HG03469 (cell line): ENCODE results near the gene SMG7.

Source experiments
- ATAC-seq: cut with Tn5 transposase; IDR thresholded peaks from one replicate; pipeline ENCODE4 v1.9.1; 2021; ENCODE audit warnings: mild to moderate bottlenecking, moderate library complexity, moderate number of reproducible peaks; ENCODE audit not compliant: unreplicated experiment

The SMG7 gene

GRCh38 chr1:183559061-183559460, 86.8 kb downstream of the SMG7 start:
- no peak for ATAC-seq

DNA sequence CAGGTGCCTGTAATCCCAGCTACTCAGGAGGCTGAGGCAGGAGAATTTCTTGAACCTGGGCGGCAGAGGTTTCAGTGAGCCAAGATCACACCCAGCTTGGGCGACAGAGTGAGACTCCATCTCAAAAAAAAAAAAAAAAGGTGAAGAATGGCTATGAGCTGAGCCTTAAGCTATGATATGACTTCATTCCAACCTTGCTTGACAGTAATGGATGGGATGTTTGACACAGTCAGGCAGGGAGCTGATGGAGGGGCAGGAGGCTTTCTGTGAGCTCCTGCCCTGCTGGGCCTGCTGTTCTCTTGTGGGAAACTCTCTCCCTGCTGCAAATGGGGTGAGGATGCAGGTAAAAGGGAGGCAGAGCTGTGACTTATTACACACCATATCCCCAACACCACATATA, 90.4 kb downstream of the SMG7 start:
- ATAC-seq, result no peak

- ATAC-seq, result no peak
These were observed 93.0 kb downstream of the SMG7 start for GRCh38 chr1:183565261-183565660.

GRCh38 chr1:183566026-183566425, 93.7 kb downstream of the SMG7 start:
- ATAC-seq, result no peak

DNA sequence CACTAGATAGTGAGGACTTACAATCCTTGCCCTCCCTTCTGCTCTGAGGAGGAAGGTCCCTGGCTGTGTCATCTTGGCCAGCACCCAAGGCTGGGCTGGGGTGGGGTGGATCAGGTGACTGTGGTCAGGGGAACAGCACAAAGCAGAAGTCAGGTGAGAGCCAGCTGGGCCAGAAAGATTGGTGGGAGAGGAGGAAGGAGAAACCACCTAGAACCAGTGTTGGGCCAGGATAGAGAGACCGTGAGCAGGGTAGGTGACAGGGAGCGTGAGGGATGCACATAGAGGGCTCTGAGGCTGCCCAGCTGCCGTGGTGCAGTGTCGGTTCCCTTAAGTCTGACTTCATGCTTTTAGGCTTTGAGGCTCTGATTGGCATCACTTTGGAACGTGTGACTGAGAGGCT, 95.3 kb downstream of the SMG7 start:
- ATAC-seq, result no peak

DNA sequence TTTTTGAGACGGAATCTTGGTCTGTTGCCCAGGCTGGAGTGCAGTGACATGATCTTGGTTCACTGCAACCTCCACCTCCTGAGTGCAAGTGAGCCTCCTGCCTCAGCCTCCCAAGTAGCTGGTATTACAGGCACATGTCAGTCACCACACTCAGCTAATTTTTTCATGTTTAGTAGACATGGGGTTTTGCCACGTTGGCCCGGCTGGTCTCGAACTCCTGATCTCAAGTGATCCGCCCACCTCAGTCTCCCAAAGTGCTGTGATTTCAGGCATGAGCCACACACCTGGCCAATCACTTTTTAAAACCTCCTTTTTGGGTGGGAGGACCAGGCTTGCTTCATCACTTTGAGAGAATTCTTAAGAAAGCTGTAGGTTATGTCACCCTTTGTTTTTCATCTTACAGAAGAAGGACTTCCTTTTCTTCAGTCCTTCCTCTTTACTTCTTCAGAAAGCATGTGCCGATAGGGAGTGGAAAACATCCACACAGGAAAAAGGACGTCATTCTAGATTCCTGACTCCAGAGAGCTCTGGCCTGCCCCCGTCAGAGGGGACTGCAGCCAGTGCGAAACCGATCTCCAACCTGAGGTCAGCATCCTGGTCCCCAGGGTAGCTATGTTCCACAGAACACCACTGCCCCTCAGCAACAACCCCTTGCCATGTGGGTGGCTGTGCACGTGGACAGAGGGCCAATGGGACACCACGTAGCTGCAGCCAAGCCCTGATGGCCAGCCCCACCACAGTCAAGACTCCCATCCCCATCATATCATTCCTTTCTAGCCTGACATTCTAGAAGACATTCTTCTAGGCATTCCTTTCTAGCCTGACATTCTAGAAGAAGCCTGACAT, 96.1 kb downstream of the SMG7 start:
- ATAC-seq, result no peak

DNA sequence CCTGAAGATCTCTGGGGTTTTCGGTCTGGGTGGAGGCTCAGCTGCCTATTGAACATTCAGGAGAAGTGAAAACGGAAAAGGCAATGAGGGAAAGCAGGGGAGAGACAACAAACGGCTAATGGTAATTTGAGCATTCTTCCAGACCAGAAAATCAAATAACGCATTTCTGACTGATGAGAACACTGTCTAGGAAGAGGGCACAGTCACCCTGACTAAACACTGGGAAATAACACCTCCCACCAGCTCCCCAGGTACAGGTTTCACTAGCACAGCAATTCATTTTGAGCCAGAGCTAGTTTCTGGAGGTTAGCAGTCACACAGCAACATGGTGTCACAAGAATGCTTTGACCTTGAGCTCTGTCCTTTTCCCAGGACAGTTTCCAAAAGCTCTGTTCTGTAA, 96.8 kb downstream of the SMG7 start:
- ATAC-seq, result no peak

DNA sequence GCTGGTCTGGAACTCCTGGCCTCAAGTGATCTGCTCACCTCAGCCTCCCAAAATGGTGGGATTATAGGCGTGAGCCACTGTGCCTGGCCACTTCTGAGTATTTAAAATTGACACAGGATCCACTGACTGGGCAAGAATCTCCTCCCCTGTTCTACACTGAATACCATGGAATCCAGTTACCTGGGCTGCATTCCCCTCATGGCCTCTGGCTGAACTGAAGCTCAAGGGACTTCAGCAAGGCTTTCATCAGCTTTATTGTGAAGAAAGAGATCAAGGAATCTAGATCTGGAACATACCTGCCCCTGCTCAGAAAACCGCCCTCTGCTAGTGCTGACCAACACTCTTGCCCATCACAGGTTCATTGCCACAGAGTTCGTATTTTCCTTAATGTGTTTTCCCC, 97.5 kb downstream of the SMG7 start:
- ATAC-seq, result no peak

- no peak for ATAC-seq
These were observed 98.2 kb downstream of the SMG7 start for GRCh38 chr1:183570451-183570850.

- ATAC-seq, result no peak
These were observed 99.5 kb downstream of the SMG7 start for GRCh38 chr1:183571678-183572268.

- no peak for ATAC-seq
These were observed 100.4 kb downstream of the SMG7 start for GRCh38 chr1:183572721-183573120.

- no peak for ATAC-seq
These were observed 103.3 kb downstream of the SMG7 start for GRCh38 chr1:183575606-183576005.

- no peak for ATAC-seq
These were observed 104.2 kb downstream of the SMG7 start for GRCh38 chr1:183576537-183576936.

DNA sequence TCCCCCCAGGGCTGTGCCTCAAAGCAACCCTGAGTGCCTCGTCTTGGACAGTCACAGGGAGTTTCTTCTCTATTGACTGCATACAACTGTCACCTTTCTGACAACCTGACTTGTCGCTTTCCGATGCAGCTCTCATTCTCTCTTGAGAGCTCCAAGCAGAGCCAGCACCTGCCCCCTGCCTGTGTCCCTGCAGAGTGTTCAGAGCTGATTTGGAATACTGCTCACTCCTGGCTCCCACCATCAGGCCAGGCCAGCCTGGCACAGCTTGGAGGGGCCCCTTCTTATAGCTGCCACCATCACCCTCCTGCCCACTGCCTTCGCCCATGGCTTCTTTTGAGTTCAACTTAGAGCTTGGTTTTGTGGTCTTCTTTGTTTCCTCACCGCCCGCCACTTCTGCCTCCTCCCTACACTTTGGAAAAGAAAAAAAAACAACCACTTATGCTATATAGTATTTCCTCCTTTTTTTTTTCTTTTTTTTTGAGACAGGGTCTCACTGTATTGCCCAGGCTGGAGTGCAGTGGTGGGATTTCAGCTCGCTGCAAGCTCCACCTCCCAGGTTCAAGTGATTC, 105.7 kb downstream of the SMG7 start:
- ATAC-seq, result no peak

DNA sequence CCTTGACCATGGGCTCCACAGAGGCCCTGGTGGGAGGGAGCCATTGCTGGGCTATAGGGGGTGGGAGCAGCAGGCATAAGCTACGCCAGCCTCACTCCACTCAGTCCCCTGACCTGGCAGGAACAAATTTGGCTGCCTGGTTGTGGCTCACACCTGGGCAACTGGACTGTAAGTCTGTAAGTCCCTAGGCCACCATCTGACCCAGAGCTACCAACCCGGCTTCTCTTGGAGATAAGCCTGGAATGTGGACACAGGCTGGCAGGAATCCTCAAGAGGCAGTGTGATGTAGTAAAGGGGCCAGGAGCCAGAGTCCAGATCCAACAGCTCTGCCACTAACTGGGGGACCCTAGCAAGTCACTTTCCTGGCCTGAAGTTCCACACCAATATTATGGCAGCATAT, 106.6 kb downstream of the SMG7 start:
- ATAC-seq, result no peak

DNA sequence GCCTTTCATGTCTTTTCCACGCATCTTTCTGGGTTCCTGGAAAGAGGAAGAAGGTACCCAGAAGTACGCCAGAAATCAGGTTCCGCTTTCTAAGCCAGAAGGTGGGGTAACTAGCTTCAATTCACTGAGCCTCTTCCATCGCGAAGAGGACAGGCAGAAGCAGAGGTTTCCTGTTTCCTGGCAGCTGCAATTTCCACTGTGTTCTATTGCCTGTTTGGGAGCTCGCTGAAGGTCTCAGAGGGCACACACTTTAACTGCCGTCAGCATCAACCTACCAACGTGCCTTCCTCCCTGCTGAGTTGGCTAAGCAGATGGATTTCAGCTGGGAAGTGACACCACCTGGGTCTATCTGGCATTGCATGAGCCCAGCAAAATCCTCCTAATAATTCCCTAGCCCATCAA, 108.0 kb downstream of the SMG7 start:
- no peak for ATAC-seq

DNA sequence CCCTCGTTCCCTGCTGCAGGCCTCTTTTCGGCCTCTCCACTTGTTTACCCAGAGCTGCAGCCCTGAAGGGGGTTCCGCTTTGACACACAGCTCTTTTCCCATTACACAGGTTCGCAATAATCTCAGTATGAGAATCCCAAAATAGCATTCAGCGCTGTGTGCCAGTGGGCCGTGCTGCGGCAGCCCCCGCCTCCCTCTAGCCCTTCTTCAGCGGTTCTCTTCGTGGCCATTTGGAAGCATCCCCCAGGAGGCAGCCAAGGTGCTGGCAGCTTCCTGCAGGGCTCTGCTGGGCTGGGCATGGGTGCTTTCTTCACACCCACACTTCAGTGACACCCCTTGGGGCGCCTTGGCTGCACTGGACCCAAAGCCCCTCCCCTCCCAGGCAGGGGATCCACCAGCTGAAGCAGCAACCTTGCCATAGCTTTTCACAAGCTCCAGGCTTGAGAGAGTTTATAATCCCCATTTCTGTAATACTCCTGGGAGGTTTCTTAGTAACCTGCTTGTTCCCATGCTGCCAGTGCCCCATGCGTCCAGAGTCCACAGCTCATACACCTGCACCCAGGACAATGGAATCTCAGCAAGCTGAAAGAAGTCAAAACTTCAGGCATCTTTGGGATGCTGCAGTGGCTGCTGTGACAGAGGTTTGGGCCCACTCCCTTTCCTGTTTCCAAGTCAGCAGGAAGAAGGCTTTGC, 109.9 kb downstream of the SMG7 start:
- no peak for ATAC-seq

- no peak for ATAC-seq
These were observed 111.2 kb downstream of the SMG7 start for GRCh38 chr1:183583466-183583865.

GRCh38 chr1:183584147-183584546, 111.8 kb downstream of the SMG7 start:
- ATAC-seq, result no peak

DNA sequence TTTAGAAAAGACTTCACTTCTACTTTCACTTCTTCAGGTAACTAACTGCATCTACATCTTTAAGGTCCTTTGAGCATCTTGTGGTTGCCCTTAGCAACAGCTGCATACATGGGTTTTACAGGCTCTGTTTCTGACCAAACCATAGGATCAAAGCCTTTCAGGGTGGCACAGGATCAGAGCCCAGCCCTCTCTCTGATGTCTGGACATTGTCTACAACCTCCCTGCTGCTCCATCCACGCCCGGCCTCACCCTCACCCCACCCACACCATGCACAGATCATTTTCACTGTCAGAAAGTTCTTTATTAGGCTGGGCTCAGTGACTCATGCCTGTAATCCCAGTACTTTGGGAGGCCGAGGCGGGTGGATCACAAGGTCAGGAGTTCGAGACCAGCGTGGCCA, 112.7 kb downstream of the SMG7 start:
- no peak for ATAC-seq

DNA sequence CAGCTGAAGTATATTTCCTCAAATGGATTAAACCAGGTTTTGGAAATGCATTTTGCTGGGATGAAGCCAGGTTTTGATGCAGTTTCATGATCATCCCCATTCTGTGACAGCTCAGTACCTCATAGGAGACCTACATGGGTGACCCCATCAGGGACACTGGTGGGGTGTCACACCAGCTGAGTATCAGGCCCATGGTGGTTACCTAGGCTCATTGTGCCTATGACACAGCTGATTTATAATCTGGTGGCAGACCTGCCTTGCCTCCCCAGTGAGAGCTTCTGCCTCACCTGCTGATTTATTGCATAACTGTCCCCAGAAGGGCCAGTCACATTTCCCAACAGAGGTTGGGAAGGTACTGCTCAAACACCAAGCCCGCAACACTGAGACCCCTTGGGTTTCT, 114.2 kb downstream of the SMG7 start:
- ATAC-seq, result no peak

DNA sequence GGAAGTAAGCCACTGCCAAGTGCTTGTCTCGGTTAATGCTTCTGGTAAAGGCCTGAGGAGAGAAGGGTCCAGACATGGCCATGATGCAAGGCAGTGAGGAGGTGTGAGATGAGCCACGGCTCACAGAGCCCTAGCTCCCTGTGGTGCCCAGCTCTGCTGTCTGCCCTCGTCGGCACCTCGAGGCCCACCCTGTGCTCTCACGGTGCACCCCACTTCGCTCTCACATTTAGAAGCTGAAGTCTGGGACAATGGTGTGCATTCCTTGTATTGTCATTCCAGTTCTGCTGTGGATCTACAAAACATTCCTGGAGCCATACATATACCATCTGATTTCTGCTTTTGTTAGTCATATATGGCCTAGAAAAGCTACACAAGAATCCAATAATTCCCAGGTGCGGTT, 114.6 kb downstream of the SMG7 start:
- ATAC-seq, result no peak
